NCI-H2171 (cell line): ENCODE results near the gene YIF1A.
"Not testable (repeated sequence)": the region's sequence is repeated elsewhere in the genome, so short reads cannot be mapped to it uniquely, and the experiment has no call there.

Experiments
- DNase-seq: peaks from one replicate; lab custom pipeline; 2025; lab: John Stamatoyannopoulos, UW

Gene YIF1A

DNA sequence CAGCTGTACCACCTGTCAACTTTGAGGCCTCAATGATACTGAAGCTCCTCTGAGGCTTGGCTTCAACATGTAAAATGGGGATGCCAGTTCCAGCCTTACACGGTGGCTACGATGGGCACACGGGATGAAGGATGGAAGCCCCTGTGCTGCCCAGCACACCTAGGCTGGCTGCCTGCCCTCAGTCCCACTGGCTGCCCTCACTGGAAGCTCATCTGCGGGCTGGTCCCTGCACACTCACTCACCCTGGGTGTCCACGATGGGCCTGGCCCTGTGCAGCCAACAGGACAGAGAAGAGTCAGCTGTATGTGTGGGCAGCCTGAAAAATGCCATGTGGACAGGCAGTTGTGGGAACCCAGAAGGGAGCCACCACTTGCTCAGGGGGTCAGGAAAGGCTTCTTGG is 2.2 kb downstream of the YIF1A start:
- no peak for DNase-seq

DNA sequence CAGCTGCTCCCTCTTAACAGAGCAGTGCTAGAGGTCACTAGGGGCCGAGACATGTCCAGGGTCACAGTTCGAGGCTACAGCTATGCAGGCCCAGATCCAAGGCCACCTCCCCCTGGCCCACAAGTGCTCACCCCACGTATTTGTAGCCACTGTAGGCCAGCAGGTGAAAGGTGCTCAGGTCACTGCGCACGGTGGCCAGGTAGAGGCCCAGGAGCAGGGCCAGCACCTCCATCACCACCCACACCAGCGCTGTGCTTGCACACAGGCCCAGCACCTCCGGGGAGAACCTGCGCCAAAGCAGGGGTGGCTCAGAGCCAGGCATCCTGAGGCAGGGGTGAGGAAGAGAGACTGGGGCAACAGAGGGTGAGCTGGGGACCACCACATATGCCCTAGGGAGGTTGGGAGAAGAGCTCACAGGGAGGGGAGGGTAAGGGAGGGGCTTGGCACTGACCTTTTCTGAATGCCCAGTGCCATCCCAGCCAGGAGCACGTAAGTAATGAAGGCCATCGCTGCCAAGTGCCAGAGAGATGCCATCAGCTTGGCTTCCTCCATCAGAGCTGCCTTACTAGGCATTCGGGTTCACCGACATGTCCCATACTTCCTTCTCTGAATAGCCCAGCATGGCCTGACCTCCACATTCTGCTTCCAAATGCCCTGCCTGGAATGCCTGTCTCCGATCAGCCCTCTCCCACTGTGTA is 3.5 kb downstream of the YIF1A start:
- DNase-seq = no peak

DNA sequence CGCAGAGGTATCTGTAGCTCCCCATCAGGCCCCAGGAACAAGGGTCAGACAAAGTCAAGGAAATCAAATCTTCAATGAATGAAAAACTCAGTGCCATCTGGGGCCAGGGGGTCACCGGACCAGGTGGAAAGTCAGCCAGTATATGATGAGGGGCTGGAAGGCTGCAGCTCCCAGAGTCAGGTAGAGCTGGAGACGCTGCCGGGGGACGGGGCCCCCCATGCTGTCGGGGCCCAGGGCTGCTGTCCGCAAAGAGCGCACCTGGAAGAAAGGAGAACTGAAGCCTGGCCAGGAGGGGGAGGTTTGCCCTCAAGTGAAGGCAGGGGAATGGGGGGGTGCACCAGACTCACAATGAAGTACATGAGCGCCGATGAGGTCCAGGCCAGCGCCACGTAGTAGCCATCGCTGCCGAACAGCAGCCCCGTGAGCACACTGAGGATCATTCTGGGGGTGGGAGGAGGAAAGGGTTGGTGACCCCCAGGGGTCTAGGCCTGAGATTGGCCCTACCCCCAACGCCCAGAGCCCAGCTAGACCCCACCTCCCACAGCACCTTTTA is 4.3 kb downstream of the YIF1A start:
- no peak for DNase-seq

DNA sequence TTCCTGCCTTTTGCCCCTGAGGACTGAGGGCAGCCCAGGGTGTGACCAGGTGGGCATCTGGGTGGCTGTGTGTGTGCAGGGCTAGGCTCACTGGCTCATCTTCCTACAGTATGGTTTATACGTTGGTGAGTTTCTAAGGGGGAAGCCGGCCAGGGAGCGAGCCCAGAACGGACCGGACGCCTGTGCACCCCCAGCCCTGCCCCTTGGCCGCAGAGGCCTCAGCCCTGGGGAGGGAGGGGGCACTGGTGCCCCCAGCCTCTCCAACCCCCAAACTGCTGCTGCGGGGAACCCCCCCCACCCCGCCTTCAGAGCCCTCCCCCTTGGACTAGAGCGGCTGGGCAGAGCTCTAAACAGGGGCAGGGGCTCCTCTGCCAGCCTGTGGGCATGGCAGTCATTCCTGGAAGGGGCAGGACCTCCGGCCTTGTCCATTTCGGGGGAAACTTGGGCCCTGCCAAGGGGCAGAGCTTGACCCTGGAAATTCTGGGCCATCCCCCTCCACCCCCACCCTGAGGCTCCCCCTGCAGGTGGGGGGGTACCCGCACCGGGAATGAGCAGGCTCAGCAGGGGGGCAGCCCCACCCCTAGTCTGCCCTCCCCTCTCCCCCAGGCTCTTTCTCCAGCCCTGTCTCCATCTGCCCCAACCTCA is 5.4 kb downstream of the YIF1A start:
- DNase-seq = no peak

DNA sequence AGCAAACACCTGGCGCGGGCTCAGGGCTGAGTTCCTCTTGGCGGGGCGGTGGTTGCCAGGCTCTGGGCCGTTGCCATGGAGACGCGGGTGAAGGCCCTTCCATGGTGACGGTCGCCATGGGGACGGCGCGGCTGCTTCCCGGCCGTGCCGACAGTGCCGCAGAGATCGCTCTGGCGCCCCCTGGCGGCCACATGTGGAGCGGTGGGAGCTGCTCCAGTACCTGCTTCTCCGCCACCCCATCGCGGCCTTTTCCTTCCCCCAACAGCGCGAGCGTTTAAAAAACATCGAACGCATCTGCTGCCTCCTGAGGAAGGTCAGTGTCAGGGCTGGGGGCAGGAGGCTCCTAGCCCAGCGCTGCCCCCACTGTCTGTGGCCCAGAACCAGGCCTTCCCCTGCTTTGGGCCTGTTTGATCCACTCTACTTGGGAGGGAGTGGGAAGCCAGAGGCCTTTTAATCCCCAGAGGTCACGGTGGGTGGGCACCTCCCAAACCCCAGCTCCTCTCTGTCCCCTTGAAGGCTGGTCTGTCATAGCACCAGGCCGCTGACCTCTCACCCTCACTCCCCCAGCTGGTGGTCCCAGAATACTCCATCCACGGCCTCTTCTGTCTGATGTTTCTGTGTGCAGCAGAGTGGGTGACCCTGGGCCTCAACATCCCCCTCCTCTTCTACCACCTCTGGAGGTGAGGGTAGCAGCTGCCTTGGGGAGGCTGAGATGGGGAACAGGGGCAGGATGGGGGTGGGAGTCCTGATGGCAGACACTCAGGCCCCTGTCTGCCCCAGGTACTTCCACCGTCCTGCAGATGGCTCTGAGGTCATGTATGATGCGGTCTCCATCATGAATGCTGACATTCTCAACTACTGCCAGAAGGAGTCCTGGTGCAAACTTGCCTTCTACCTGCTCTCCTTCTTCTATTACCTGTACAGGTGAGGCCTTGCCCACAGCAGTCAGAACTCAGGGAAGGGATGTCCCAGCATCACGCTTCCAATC is 6.2 kb downstream of the YIF1A start:
- DNase-seq = peak; percentile 99

- DNase-seq = no peak
These were observed 7.0 kb downstream of the YIF1A start for GRCh38 chr11:66281776-66282467.

GRCh38 chr11:66281001-66281400 is 7.9 kb downstream of the YIF1A start:
- DNase-seq = no peak

DNA sequence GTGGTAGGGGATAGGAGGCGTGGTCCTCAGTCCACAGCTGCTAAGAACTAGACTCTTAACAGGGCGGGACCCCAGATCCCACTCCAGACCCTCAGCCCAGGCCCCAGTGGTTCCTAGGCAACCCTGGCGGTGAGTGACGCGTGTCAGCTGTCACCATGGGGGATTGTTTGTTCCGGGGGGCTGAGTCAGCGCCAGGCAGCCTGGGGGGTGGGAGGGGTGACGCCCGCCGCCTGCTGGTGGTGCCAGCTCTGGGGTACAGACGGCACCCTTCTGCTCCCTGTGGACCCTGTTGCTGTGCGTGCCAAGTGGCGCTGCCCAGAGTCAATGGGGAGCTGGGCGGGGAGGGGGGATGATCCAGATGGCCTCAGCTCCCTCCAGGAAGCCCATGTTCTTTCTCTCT is 8.5 kb downstream of the YIF1A start:
- peak; percentile 90 for DNase-seq

DNA sequence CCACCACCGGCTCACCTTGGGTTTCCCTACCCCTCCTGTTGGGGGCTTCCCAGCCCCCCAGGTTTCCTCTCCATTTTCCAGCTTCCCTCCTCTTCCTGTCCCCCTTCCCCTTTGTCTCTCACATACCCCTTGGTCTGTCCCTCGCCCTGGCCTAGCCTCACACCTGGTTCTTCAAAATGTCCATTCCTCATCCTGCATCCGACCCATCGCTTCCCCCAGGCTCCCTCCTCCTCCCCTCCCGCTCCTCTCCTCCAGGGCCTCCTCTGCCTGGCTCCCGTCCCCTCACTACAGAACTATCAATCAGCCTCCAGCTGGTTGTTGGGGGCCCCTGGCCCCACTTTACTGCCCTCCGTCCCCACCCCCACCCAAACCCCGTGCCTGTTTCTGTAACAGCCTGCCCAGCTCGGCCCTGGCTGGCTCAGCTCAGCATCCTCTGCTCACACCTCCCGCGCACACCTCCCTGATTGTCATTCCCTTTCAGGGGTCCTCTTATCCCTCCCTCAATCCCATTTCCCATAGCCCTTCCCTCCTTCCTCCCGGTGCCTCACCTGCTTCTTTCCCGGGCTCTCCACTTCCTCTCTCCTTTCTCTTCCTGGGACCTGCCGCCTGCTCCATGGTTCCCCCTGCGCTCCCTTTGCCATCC is 9.7 kb downstream of the YIF1A start:
- peak; percentile 47 for DNase-seq

DNA sequence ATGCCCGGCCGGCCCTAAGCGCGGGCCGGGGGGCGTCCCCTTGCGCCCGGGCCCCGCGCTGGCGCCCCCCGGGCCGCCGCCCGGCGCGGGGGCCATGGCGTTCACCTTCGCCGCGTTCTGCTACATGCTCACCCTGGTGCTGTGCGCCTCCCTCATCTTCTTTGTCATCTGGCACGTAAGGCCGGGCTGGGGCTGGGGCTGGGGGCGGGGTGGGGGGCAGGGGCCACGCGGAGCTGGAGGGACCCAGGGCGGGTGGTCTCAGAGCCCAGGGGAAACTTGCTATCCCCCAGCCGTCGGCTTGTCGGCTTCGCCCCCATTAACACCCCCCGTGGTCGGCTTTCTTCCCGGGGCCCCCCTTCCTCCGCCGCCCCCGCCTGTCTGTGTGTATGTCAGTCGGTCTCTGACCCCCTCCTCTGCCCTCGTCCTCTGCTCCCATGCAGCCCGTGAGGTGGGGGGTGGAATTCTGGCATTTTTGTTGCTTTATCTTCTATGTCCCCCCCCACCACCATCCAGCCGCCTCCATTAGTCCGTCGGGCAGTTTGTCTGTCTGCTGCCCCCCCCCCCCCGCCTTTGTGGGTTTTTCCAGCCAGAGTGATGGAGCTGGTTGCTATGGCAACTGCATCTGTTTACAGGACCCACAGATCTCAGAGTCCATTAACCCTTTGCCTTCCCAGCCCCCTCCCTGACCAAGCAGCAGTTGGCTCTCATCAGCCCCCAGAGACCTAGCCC is 10.4 kb downstream of the YIF1A start:
- no peak for DNase-seq

DNA sequence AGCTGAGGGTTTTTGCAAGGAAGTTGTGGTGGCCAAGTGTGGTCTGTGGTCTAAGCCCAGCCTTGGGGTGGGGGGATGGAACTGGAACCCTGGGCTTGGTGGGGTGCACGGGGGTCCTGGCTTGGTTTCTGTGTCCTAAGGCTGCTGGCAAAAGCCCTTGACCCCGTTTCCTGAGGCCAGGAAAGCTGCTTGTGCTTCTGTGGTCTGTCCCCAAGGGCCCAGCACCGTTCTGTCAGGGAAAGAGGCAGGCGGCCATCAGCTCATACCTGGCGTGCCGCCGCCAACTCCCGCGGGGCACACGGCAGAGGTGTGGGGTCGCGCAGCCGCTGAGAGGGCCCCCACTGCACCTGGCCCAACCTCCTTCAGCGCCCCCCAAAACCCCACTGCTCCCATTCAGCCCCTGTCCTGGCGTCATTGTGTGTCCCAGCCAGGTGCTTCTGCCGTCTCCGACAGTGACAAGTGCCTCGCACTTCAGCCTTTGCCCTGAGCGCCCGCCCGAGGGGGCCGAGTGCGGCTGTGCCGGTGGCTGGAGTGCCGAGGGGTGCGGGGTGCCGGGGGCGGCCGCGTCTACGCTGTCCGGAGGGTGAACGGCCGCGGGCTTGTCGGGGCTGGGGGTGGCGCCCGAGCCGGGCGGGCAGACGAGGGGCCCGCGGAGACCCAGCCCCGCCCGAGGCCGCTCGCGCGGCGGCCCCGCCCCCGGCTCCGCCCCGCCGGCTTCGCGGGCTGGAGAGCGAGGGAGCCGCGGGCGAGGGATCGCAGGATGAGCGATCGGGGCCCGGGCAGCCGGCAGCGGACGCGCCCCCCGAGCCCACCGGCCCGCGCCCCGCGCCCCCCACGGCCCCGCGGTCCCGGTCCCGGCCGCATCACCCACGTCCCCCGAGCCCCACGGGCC is 11.2 kb downstream of the YIF1A start, which contains the start of gene CNIH2:
Gene CNIH2 (plus strand): TSS at position 705 of the 892 bp plus-strand sequence. CDS start 282 bp downstream, outside the sequence.
- no peak for DNase-seq

DNA sequence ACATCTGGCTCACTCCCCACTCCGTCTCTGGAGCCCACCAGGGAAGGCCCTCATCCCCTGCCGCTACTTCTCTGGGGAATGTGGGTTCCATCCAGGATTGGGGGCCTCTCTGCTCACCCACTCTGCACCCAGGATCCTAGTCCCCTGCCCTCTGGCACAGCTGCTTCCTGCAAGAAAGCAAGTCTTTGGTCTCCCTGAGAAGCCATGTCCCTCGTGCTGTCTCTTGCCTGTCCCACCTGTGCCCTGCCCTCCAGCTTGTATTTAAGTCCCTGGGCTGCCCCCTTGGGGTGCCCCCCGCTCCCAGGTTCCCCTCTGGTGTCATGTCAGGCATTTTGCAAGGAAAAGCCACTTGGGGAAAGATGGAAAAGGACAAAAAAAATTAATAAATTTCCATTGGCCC is 11.9 kb downstream of the YIF1A start:
- not testable (repeated sequence) for DNase-seq

DNA sequence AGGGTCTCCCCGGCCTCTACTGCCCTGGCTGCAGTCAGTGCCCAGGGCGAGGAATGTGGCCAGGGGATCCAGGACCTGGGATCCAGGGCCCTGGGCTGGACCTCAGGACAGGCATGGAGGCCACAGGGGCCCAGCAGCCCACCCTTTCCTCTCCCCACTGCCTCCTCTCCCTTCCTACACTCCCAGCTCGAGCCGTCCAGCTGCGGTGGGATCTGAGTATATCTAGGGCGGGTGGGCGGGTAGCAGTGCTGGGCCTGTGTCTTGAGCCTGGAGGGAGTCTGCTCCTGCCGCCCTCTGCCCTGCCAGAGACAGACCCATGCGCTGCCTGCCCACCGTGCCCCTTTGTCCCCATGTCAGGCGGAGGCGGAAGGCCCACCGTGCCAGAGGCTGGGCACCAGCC is 12.3 kb downstream of the YIF1A start:
- not testable (repeated sequence) for DNase-seq

- no peak for DNase-seq
These were observed 12.8 kb downstream of the YIF1A start for GRCh38 chr11:66275984-66276612.

- no peak for DNase-seq
These were observed 13.5 kb downstream of the YIF1A start for GRCh38 chr11:66275396-66275795.

DNA sequence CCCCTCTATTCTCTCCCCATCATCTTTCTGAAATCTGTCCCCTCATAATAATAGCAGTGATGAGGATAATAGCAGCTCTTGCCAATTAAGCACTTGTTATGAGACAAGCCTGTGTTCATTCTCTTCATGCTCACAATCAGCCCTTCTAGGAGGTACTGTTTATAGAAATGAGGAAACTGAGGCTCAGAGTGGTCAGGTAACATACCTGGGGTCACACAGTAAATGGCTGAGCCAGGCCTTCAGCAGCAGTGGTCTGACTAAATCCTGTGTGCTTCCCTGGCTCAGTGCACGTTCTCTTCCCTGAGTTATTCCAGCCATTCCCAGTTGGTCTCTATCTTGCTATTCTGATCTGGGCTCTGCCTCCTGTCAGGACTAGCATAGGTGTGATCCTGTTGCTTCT is 14.7 kb downstream of the YIF1A start:
- no peak for DNase-seq

- DNase-seq = no peak
These were observed 16.3 kb downstream of the YIF1A start for GRCh38 chr11:66272596-66272995.

DNA sequence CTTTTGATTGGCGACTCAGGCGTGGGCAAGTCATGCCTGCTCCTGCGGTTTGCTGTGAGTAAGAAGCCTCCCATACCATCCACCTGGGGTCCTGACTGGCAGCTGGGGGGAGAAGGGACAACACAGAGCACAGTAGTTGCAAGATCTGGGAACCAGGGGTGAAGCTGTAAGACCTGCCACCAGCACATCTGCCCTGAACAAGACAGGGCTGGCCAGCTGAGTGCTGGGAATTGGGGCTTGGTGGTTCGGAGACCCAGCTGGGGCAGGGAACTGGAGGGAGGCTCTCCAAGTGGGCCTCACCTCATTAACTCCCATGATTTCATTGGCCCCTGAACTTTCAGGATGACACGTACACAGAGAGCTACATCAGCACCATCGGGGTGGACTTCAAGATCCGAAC is 17.1 kb downstream of the YIF1A start:
- no peak for DNase-seq
